GM21360 (cell line): Measurements from ENCODE around the gene FRMD5.
A peak's percentile ranks its signal among the peaks of the same experiment; 100 is the strongest.

Experiments used
- ATAC-seq: cut with Tn5 transposase; IDR thresholded peaks from one replicate; pipeline ENCODE4 v1.9.1; 2021; ENCODE audit warnings: mild to moderate bottlenecking, moderate library complexity; ENCODE audit not compliant: unreplicated experiment

FRMD5 gene

DNA sequence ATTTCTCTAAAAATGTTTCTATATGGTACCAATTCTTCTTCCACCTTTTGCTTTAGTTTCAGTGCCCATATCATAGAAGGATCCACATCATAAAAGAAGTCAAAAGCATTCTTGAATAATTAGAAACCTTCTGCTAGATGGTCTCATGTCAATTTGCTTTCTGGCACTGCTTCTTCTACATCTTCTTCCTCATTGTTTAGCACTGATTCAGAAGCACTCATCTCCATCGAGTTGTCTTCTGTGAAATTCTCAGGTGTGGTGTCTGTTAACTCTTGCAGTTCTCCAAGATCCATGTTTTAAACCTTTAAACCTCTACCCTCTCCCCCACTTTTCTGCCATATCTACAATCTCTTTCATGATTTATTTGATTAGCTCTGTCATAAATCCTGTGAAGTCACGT lies 213.5 kb downstream of the FRMD5 start:
- ATAC-seq, result no peak

DNA sequence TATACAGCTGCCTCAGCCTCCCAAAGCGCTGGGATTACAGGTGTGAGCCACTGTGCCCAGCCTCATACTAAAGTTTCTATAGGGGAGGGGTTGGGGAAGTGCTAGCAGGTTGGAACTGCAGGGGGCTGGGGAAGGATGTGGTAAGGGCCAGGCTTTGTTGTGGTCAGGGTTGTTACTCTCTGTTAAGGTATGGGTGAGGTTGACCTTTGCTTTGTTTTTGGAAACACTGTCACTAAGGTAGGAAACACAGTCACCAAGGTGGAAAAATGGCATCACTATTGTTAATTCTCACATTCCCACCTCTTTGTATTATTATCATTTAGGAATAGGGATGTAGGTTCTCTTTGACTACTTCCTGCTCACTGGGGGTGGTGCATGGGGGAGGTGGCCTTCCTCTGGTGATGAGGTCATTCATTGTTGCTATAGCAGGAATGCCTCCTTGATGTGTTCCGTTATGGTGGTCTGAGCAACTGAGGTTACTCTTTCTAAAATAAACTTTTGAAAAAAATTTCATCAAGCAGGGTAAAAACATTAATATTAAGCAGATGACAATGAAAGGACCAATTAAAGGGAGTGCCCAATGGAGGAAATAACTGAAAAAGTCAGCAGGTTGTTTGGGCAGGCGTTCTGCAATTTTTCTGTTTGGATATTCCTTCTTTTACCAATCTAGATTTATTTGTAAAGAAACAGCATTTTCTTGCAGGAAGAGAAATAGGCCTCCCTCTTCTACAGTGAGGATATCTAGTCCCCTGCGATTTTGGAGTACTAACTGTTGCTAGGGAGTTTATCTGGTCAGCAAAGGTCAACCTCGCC lies 217.8 kb downstream of the FRMD5 start:
- no peak for ATAC-seq

DNA sequence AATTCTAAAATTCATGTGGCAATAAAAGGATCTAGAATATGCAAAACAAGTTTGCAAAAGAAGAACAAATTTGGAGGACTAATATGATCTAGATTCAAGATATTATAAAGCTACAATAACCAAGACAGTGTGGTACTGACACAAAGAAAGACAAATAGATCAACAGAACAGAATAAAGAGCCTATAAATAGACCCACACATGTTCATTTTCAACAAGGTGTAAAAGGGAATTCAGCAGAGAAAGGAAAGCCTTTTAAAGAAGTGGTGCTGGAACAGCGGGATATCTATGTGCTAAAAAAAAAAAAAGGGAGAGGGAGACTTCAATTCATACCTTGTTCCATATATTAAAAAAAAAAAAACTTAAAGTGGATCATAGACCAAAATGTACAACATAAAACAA lies 219.3 kb downstream of the FRMD5 start:
- no peak for ATAC-seq

DNA sequence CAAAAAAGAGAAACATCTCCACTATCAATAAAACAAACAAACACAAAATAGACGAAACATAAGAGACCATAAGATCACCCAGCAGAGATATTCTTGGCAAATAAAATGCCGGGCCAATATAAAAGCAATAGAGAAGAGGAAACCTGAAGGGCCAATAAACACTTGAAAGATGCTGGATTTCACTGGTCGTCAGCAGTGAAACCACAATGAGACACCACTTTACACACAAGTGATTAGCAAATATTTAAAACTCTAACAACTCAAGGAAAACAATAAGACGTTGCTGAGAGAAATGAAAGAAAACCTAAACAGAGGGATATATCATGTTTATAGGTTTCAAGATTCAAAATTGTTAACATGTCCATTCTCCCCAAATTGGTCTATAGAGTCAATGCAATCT lies 219.7 kb downstream of the FRMD5 start:
- no peak for ATAC-seq

DNA sequence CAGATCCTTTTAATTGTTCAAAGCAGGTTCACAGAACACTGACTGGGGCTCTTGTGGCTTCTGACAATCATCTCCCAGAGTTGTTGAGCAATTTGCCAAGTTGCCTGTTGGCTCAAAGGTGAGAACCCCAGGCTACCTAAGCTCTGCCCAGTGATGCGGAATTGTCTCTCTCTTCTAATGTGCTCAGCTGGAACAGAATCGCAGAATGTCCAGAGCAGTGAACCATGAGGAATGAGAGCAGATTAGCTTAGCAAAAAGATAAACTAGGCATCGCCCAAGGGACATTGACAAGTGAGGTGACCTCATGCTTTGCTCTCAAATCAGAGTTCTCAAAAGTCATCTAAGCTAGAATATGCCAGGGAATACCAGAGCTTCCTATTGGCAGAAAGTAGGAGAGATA lies 220.2 kb downstream of the FRMD5 start:
- peak; percentile 64 for ATAC-seq

DNA sequence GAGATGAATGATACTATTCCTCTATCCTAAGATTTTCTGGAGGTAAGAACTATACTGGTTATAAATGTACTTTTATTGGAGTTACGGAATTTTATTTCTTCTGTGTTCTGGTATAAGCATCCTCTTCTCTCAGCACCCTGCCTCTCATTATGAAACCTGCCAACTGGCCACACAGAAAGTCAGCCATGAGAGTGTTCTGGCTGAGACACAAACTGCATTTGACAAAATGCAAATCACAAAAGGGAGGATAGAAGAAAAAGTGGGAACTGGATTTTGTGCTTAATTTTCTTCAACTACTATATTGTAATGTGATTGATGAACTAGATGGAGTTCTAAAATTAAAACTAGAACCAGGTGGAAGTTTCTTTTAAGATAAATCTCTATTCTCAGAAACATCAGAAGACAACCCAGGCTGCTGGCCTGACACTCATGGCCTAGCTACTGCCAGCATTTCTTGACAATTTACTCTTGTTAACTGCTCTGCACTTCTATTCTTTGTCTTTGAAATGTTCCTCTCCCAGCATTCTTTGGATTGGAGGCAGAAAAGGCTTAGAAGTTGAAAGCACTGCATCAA lies 225.2 kb downstream of the FRMD5 start:
- no peak for ATAC-seq

DNA sequence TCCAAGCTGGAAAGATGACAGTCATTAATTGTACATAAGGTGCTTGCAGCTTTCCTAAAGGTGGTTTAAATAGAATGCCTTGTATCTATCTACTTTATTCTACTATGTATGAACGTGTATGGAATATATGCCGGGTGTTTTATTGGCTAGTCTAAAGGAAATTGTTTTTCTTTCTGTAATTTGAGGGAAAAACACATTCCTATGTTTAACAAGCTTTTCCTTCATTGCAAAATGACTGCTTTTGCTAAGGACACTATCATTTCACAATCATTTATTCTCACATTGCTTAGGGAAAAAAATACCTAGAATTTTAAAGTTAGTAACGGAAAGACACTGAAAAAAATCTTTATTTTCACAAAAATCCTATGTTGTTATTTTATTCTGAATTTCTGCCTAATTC lies 226.5 kb downstream of the FRMD5 start:
- ATAC-seq, result no peak

DNA sequence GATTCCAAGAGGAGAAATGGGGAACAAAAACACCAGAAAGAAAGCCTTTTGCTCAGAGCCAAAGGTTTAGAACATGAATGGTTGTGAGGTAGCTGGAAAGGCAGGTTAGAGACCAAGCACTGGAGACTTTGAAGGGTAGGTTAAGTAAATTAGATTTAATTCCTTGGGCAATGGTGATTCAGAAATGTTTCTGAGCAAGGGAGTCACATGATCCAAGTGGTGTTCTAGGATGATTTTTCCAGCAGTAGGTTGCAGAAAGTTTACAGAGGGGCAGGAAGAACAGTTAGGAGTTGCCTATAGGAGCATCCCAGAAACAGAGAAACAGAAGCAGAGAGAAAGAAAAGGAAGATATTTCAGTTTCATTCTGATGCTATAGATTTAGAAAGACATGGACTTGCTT lies 228.4 kb downstream of the FRMD5 start:
- ATAC-seq, result no peak

DNA sequence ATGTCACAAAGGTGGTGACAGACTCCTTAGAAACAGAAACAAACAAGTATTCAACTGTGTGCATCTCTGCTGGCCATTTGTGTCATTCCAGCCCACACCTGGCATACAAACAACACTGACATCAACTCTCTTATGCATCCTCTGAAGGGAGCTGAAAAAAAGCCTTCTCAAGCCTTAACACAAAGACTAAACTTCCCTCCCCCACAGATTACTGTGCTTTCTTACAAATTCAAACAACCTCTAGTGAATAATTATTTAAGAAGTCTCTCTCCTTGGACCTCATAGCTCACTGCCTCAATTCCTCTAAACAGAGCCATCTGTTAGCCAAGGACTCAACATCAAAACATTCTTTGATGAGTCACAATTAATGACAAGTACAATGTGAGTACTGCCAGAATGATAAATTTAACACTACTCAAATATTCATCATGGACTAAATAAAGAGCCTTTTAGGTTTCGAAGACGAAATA lies 236.2 kb downstream of the FRMD5 start:
- no peak for ATAC-seq

DNA sequence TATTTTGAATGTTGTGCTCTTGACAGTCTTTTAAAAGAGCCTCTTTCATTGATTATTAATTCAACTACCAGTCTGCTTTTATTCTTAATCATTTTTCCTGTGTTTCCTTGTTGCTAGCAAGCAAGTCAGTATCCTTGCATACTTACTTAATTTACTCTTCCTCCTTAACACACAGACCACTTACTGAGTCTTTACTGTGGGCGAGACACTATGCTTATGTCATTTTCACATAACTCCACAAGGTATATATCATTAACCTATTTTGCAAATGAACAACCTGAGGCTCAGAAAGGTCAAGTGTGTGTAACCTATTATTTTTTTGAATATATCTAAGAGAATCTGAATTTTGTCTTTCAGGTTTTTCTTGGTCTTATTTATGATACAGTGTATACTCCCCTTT lies 237.3 kb downstream of the FRMD5 start:
- ATAC-seq, result no peak

DNA sequence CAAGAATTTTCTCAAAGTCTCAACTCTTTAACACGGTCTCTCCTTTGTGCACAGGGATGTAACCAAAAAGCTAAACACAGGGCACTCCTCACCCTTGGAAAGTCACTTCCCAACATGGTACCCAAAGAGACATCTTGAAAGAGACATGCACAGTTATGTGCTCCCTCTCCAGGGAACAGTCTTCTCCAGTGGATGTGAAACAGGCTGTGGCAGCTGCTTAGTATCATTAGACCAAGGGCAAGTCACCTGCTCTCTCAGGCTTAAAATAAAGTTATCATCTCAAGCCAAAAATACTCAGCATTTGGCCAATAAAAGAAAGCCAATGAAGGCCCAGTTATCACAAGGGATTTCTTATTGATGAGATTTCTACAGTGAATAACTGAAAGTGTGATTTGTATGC lies 239.9 kb downstream of the FRMD5 start:
- ATAC-seq, result no peak

DNA sequence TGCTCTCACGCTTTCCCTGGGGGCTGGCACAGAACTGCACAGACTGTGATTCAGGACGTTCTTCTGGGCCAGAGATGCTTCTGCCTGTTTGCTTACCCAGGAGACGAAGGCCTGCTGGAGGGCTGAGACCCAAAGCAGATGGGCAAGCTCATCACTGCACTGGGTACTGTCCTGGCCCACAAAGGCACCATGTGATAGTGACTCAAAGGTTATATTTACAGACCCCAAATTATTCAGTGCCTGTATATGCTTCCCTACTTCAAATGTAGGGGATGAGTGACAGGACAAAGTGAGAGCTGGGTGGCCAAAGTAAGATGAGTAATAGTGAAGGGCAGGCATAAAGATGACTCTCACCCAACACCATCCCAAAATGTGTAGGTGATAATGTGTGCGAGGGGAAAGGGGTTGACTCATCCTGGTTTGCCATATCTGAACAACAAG lies 240.9 kb downstream of the FRMD5 start:
- ATAC-seq, result no peak

DNA sequence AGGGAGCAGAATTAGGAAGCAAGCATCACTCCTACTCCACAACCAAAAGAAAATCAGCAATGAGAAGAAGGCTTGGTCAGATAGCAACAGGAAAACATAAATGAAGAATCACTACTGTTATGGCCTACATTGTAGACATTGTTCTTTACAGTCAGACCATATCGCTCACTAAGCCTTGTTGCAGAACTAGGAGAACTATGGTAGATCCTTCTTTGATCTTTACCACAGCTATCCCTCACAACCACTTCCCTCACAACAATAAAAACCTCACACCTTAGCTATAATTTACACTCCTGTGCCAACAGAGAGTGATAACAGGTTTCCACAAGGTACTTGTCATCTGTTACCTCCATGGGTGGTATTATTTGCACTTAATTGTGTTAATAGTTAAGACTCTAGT lies 241.7 kb downstream of the FRMD5 start:
- no peak for ATAC-seq

DNA sequence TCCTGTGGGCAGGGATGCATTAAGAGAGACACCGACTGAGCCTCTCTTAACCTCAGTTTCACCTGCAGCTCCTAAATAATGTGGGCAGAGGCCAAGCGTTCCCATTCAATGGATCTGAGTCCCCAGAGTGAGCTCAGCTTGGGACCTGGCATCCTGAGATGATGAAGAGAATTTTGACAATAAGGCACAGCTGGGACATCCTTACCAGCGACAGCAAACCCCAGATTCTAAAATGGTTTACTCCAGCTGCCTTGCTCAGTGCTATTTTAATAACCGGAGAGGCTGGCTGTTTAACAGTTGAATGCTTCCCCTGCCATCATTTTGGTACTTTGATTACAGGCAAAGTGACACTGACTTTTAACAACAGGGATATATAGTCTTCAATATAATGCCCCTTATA lies 244.5 kb downstream of the FRMD5 start:
- ATAC-seq, result no peak

DNA sequence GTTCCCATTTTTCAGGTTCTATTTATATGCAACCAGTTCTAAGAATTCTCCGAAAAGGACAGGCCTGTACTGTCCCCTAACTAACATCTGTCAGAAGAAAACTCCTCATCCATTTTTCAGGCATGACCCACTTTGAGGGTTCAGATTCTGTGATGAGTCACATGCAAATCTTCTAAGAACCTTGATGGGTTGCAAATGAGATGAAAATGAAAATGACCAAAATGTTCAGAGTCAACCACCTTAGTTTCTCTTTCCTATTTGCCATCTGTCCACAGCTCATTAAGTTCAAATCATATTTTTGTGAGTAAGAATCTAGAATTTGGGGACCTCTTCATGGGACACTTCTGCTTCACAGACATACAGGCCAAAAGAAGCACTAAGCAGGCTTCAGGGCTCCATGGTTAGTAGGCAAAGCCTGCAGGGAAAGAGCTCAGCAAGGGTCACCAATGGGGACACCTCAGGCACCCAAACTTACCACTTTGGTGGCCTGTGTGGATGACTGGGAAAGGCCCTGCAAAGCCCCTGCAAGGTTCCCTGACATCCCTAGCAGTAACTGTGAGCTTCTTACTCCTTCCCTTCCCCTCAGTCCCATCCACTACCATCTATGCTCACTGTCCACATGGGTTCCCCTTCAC lies 246.3 kb downstream of the FRMD5 start:
- peak; percentile 74 for ATAC-seq

DNA sequence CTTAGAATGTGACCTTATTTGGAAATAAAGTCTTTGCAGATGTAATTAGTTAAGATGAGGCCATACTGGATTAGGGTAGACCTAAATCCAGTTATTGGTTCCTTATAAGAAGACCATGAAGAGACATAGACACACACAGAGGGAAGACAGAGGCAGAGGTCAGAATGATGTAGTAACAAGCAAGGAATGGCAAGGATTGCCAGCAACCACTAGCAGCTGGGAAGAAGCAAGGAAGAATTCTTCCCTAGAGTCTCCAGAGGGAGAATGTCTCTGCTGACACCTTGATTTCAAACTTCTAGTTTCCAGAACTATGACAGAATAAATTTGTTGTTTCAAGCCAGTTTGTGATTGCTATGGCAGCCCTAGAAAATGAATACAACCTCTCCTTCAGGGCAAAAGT lies 251.6 kb downstream of the FRMD5 start:
- ATAC-seq, result no peak

DNA sequence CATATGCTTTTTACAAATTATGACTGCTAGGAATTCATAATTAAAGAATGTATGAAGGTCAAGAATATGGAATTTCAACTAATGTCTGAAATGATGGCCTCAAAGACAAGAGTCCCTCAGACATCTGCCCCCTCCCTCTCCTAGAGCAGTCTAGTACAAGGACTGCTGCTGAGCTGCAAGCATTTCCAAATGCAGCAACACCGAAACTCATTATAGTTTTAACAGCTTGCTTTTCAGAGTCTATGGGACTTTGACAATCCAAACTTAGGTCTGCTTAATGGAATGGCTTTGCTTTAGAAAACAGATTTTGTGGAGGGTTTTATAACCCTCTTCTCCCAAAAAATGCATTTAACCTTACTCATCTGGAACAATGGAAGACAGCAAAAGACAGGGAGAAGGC lies 252.9 kb downstream of the FRMD5 start:
- no peak for ATAC-seq

DNA sequence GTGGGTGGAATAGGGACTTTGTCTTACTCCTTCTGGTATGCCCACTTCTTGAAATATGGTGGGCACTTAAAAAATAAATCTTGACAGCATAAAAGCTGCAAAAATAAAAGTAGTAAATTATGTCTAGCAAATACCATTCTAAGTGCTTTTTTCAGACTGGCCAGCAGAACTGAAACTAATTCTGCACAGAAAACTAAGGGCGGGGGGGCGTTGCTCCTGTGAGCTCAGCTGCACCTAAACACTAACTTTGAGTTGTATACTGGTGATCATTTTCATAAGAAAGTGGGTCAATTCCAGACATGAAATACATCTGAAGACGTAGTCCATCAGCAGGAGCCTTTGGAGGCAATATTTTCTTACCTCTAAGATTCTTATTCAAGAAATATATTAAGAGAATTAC lies 253.5 kb downstream of the FRMD5 start:
- ATAC-seq, result no peak

DNA sequence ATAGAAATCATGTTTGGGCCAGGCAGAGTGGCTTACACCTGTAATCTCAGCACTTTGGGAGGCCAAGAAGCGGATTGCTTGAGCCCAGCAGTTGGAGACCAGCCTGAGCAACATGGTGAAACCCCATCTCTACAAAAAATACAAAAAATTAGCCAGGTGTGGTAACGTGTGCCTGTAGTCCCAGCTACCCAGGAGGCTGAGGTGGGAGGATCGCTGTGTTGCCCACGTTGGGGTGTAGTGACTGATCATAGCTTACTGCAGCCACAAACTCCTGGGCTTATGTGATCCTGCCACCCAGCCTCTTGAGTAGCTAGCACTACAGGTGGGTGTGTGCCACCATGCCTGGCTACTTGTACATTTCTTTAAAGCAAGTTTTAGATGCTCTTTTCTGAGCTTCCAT lies 254.0 kb downstream of the FRMD5 start:
- no peak for ATAC-seq

DNA sequence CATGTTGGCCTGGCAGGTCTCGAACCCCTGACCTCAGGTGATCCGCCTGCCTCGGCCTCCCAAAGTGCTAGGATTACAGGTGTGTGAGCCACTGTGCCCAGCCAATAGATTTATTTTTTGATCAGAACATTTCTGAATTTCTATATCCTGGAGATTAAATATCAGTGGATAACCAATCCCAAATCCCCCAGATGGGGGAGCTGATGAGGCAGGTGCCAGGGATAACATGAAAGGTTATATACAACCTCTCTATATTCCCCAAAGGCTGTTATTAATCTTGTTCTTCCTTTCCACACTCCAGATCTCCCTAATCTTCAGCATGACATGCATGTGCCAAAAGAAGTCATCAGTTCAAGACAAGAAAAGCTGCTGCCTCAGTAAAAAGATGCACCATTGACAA lies 256.0 kb downstream of the FRMD5 start:
- no peak for ATAC-seq

DNA sequence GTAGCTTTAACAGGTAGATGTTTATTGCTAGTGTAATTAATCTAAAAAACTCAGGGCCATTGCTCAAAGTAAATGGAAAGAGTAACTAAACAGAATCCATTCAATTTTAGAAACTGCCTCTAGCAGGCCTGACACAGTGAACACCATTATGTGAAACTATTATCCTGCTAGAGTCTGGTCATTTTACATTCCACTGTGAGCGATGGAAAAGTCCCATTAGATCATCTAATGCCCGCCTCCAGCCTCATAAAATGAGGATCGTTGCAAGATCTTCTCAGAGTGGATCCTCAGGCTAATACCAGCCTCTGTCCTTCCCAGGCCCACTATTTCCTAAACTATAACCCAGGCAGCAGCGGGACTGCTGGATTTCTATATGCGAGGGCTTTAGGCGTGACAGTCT lies 260.6 kb downstream of the FRMD5 start:
- no peak for ATAC-seq

DNA sequence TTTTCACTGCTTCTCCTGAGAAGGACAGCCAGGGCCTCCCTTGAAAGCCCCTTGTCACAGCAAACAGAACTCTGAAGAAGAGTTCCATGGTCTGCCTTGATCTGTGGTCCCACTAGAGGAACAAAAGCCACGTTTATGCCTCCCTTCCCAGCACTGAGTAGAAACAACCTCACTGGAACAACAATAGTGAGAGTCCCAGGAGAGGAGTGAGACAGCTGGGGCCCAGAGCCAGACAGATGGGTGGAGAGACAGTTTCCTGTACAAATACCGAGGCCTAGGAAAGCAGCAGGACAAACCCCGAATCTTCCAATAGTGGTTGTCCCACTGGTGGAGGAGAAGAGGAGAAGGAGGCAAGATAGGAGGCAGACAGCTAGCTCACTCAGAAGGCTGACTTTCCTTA lies 262.2 kb downstream of the FRMD5 start:
- ATAC-seq, result no peak
